ENCODE measurements around the gene GAST.

The GAST gene

DNA sequence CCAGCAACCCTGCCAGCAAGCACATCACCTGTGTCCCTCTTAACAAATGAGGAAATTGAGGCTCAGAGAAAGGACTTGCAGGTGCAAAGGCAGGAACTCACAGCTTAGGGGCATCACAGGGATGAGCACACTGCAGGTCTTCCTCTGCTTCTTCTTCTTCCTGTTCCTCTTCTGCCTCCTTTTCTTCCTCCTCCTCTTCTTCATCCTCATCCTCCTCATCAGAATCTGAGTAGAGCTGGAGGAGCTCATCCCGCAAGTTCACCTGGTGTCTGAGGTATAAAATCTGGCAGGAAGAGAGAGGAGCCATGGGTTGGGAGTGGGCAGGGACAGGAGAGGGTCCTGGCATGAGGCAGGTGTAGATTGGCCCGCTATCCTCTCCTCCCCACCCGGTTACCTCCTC, 19.7 kb downstream of the GAST start:
- Histone ChIP-seq H3K4me1 (ENCODE audit: control insufficient read depth in 2 of 2, insufficient read depth in 1 of 2, low read depth in 1 of 2, low read length in 2 of 2) (peaks cover 3 to 5% of the 10 kb centered on the region in 2 donors), H3K27me3 (ENCODE audit: control insufficient read depth in 3 of 3, insufficient read depth in 3 of 3, low read depth in 1 of 3, low read length in 3 of 3) (peaks cover 5 to 38% (median 26%) of the 10 kb centered on the region in 3 experiments), H4K8ac (ENCODE audit: low read depth, low read length) (no peak overlapping the region), H3K18ac (ENCODE audit: low read length) (no peak overlapping the region), H3K4me3 (ENCODE audit: low read length in 2 of 2) (no peak overlapping the region), H2BK120ac (ENCODE audit: low read depth, low read length) (no peak overlapping the region), H3K4ac (ENCODE audit: low read length) (no peak overlapping the region), H2AFZ (ENCODE audit: low read length) (no peak overlapping the region), H3K27ac (replicated peaks; ENCODE audit: low read length) (no peak overlapping the region), H3K79me1 (ENCODE audit: low read depth, low read length) (no peaks in the 10 kb centered on the region), H3K36me3 (replicated peaks in 1 of 2; ENCODE audit: control insufficient read depth in 2 of 2, insufficient read depth in 2 of 2, low read length in 2 of 2) (no peaks in the 10 kb centered on the region), H4K91ac (ENCODE audit: low read depth, low read length, poor library complexity) (no peak overlapping the region), H2AK5ac (ENCODE audit: low read depth, low read length) (peak overlapping the region; percentile 67), H2BK12ac (ENCODE audit: low read length) (no peak overlapping the region), H2BK5ac (ENCODE audit: low read length) (no peak overlapping the region), H3K4me2 (ENCODE audit: insufficient read depth, low read length, poor library complexity, severe bottlenecking) (no peak overlapping the region), H2BK15ac (ENCODE audit: low read length) (no peak overlapping the region), H3K14ac (ENCODE audit: low read length) (no peak overlapping the region), H3K23ac (ENCODE audit: low read depth, low read length, poor library complexity) (no peak overlapping the region), H3K9me3 (replicated peaks in 1 of 2; ENCODE audit: control insufficient read depth in 2 of 2, insufficient read depth in 1 of 2, low read depth in 1 of 2, low read length in 2 of 2) (no peaks in the 10 kb centered on the region), H3K9ac (ENCODE audit: low read depth, low read length, poor library complexity) (peak overlapping the region; percentile 36)
- WGBS, 2 donors (ENCODE audit: extremely low coverage in 2 of 2, insufficient read length in 2 of 2, insufficient replicate concordance in 1 of 2): no CpG with 5 or more reads among the region's 3 CpGs
- no peak for DNase-seq (ENCODE audit: low spot score)

DNA sequence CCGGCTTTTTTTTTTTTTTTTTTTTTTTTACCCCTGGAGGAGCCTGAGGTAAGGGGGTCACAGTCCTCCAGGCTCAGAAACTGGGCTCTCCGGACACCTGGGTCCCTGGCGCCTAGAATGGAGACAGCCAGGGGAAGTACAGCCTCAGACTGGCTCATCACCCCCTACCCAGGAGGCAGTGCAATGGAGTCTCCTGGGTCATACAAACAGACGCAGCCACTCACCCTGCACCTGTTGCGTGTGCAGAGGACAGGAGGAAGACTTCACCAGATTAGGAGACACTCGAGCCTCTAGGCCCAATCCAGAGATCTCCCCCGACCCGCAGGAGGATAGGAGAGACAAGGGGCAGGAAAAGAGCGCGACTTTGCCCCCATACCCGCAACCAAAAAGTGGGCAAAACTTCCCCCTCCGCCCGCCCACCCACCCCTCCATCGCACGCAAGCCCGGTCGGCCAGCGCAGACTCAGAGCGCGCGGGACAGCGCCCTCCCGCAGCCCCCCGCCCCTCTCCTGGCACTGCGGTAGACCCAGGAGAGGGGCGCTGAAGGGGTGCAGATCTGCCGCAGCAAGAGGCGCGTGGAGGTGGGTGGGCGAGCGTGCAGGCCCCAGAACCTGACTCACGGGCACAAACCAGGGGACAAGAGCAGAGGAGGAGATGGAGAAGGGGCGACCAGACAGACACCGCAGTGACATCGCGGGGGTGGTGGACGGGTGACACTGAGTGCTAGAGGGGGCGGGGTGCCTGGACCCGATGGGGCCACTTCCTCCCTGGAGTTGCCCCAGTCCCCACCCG, 21.4 kb downstream of the GAST start:
- Histone ChIP-seq H3K14ac (ENCODE audit: low read length) (peak overlapping the region; percentile 14), H3K23ac (ENCODE audit: low read depth, low read length, poor library complexity) (peak overlapping the region; percentile 92), H2AFZ (ENCODE audit: low read length) (peak overlapping the region; percentile 94), H3K79me1 (ENCODE audit: low read depth, low read length) (no peaks in the 10 kb centered on the region), H3K18ac (ENCODE audit: low read length) (no peak overlapping the region), H4K8ac (ENCODE audit: low read depth, low read length) (no peak overlapping the region), H3K9me3 (replicated peaks in 1 of 2; ENCODE audit: control insufficient read depth in 2 of 2, insufficient read depth in 1 of 2, low read depth in 1 of 2, low read length in 2 of 2) (no peaks in the 10 kb centered on the region), H3K27me3 (ENCODE audit: control insufficient read depth in 3 of 3, insufficient read depth in 3 of 3, low read depth in 1 of 3, low read length in 3 of 3) (peaks cover 5 to 45% (median 35%) of the 10 kb centered on the region in 3 experiments), H2BK12ac (ENCODE audit: low read length) (no peak overlapping the region), H3K9ac (ENCODE audit: low read depth, low read length, poor library complexity) (peak overlapping the region; percentile 94), H3K27ac (replicated peaks; ENCODE audit: low read length) (no peak overlapping the region), H3K36me3 (replicated peaks in 1 of 2; ENCODE audit: control insufficient read depth in 2 of 2, insufficient read depth in 2 of 2, low read length in 2 of 2) (no peaks in the 10 kb centered on the region), H2BK15ac (ENCODE audit: low read length) (peak overlapping the region; percentile 70), H2BK5ac (ENCODE audit: low read length) (peak overlapping the region; percentile 55), H3K4me3 (ENCODE audit: low read length in 2 of 2) (peak overlapping the region; percentile 52 to 78), H3K4ac (ENCODE audit: low read length) (no peak overlapping the region), H3K4me1 (ENCODE audit: control insufficient read depth in 2 of 2, insufficient read depth in 1 of 2, low read depth in 1 of 2, low read length in 2 of 2) (peaks cover 6 to 9% of the 10 kb centered on the region in 2 donors), H3K4me2 (ENCODE audit: insufficient read depth, low read length, poor library complexity, severe bottlenecking) (peak overlapping the region; percentile 100), H2AK5ac (ENCODE audit: low read depth, low read length) (peak overlapping the region; percentile 66), H4K91ac (ENCODE audit: low read depth, low read length, poor library complexity) (no peak overlapping the region), H2BK120ac (ENCODE audit: low read depth, low read length) (no peak overlapping the region)
- WGBS, 2 donors (ENCODE audit: extremely low coverage in 2 of 2, insufficient read length in 2 of 2, insufficient replicate concordance in 1 of 2): no CpG with 5 or more reads among the region's 40 CpGs
- no peak for DNase-seq (ENCODE audit: low spot score)

- Histone ChIP-seq H3K27me3 (ENCODE audit: control insufficient read depth in 3 of 3, insufficient read depth in 3 of 3, low read depth in 1 of 3, low read length in 3 of 3) (peaks cover 5 to 45% (median 35%) of the 10 kb centered on the region in 3 experiments), H2AK5ac (ENCODE audit: low read depth, low read length) (peak within 1 kb of the TSS; percentile 66), H3K23ac (ENCODE audit: low read depth, low read length, poor library complexity) (peak within 1 kb of the TSS; percentile 92), H3K4me2 (ENCODE audit: insufficient read depth, low read length, poor library complexity, severe bottlenecking) (peak within 1 kb of the TSS; percentile 100), H2BK15ac (ENCODE audit: low read length) (peak within 1 kb of the TSS; percentile 93), H2BK5ac (ENCODE audit: low read length) (peak within 1 kb of the TSS; percentile 55), H3K4me1 (ENCODE audit: control insufficient read depth in 2 of 2, insufficient read depth in 1 of 2, low read depth in 1 of 2, low read length in 2 of 2) (peaks cover 6 to 9% of the 10 kb centered on the region in 2 donors), H3K9ac (ENCODE audit: low read depth, low read length, poor library complexity) (peak within 1 kb of the TSS; percentile 94), H4K91ac (ENCODE audit: low read depth, low read length, poor library complexity) (no peak within 1 kb of the TSS), H3K18ac (ENCODE audit: low read length) (peak within 1 kb of the TSS; percentile 96), H4K8ac (ENCODE audit: low read depth, low read length) (no peak within 1 kb of the TSS), H3K27ac (replicated peaks; ENCODE audit: low read length) (no peak within 1 kb of the TSS), H3K9me3 (replicated peaks in 1 of 2; ENCODE audit: control insufficient read depth in 2 of 2, insufficient read depth in 1 of 2, low read depth in 1 of 2, low read length in 2 of 2) (no peaks in the 10 kb centered on the region), H3K79me1 (ENCODE audit: low read depth, low read length) (no peaks in the 10 kb centered on the region), H3K14ac (ENCODE audit: low read length) (peak within 1 kb of the TSS; percentile 78), H2BK120ac (ENCODE audit: low read depth, low read length) (peak within 1 kb of the TSS; percentile 84), H3K4ac (ENCODE audit: low read length) (no peak within 1 kb of the TSS), H3K36me3 (replicated peaks in 1 of 2; ENCODE audit: control insufficient read depth in 2 of 2, insufficient read depth in 2 of 2, low read length in 2 of 2) (no peaks in the 10 kb centered on the region), H3K4me3 (ENCODE audit: low read length in 2 of 2) (peak within 1 kb of the TSS; percentile 52 to 78), H2AFZ (ENCODE audit: low read length) (peak within 1 kb of the TSS; percentile 94), H2BK12ac (ENCODE audit: low read length) (peak within 1 kb of the TSS; percentile 99)
- WGBS, 2 donors (ENCODE audit: extremely low coverage in 2 of 2, insufficient read length in 2 of 2, insufficient replicate concordance in 1 of 2): no CpG with 5 or more reads among the region's 77 CpGs
- peak; percentile 67 for DNase-seq (ENCODE audit: low spot score)
These were observed 22.2 kb downstream of the GAST start, which contains the start of gene HAP1 for GRCh38 chr17:41734139-41734948. HAP1 (minus strand) TSS chr17:41734643; CDS start chr17:41734634, 9 bp downstream.

DNA sequence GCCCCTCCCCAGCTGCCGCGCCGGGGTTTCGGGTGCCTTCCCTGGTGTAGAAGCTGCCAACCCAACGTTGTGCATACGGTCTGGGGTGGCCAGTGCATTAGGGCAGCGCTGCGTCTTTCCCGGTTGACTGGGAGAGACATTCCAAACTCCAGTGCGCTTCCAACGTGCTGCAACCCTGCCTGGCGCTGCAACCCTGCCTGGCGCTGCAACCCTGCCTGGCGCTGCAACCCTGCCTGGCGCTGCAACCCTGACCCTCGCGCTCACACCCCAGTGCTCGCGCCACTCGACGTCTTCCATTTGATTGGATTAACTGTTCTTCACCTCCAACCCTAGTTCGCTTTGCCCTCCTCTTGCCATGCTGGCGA, 22.8 kb downstream of the GAST start:
- WGBS, 2 donors (ENCODE audit: extremely low coverage in 2 of 2, insufficient read length in 2 of 2, insufficient replicate concordance in 1 of 2): no CpG with 5 or more reads among the region's 23 CpGs
- H3K27me3 ChIP-seq (ENCODE audit: control insufficient read depth in 3 of 3, insufficient read depth in 3 of 3, low read depth in 1 of 3, low read length in 3 of 3): peaks cover 5 to 45% (median 35%) of the 10 kb centered on the region in 3 experiments
- H3K4ac ChIP-seq (ENCODE audit: low read length): no peak overlapping the region
- H3K4me2 ChIP-seq (ENCODE audit: insufficient read depth, low read length, poor library complexity, severe bottlenecking): peak overlapping the region; percentile 100
- peak overlapping the region; percentile 99 for H2BK12ac ChIP-seq (ENCODE audit: low read length)
- peak overlapping the region; percentile 94 for H3K9ac ChIP-seq (ENCODE audit: low read depth, low read length, poor library complexity)
- no peak overlapping the region for H2BK5ac ChIP-seq (ENCODE audit: low read length)
- peak overlapping the region; percentile 96 for H3K18ac ChIP-seq (ENCODE audit: low read length)
- H2BK120ac ChIP-seq (ENCODE audit: low read depth, low read length): peak overlapping the region; percentile 84
- H2AFZ ChIP-seq (ENCODE audit: low read length): peak overlapping the region; percentile 94
- H3K14ac ChIP-seq (ENCODE audit: low read length): no peak overlapping the region
- H2BK15ac ChIP-seq (ENCODE audit: low read length): peak overlapping the region; percentile 93
- peak overlapping the region; percentile 92 for H3K23ac ChIP-seq (ENCODE audit: low read depth, low read length, poor library complexity)
- H3K9me3 ChIP-seq (replicated peaks in 1 of 2; ENCODE audit: control insufficient read depth in 2 of 2, insufficient read depth in 1 of 2, low read depth in 1 of 2, low read length in 2 of 2): no peaks in the 10 kb centered on the region
- DNase-seq (ENCODE audit: low spot score): no peak
- no peaks in the 10 kb centered on the region for H3K79me1 ChIP-seq (ENCODE audit: low read depth, low read length)
- H3K4me1 ChIP-seq (ENCODE audit: control insufficient read depth in 2 of 2, insufficient read depth in 1 of 2, low read depth in 1 of 2, low read length in 2 of 2): peaks cover 6 to 9% of the 10 kb centered on the region in 2 donors
- H2AK5ac ChIP-seq (ENCODE audit: low read depth, low read length): no peak overlapping the region
- peak overlapping the region; percentile 52 to 74 for H3K4me3 ChIP-seq (ENCODE audit: low read length in 2 of 2)
- no peak overlapping the region for H4K91ac ChIP-seq (ENCODE audit: low read depth, low read length, poor library complexity)
- no peak overlapping the region for H3K27ac ChIP-seq (replicated peaks; ENCODE audit: low read length)
- no peak overlapping the region for H4K8ac ChIP-seq (ENCODE audit: low read depth, low read length)
- no peaks in the 10 kb centered on the region for H3K36me3 ChIP-seq (replicated peaks in 1 of 2; ENCODE audit: control insufficient read depth in 2 of 2, insufficient read depth in 2 of 2, low read length in 2 of 2)
